A673 (cell line): Measurements from ENCODE around the gene EGFR.

ENCODE experiments used
- CTCF ChIP-seq: fragments of 300-800, 200-600 bp; sonication (generic); conservative IDR thresholded peaks from 2 replicates; pipeline ENCODE4 v1.5.1; 2017; ENCODE audit warnings: low read depth, mild to moderate bottlenecking, antibody characterized with exemption, low read length, moderate library complexity, mixed read lengths
- EZH2 ChIP-seq: fragments of 200-600 bp; sonication (generic); IDR thresholded peaks from 2 replicates; pipeline ENCODE4 v1.6.1; 2017; ENCODE audit warnings: borderline replicate concordance, low read depth, mild to moderate bottlenecking, mixed read lengths, antibody characterized with exemption, low read length; ENCODE audit not compliant: poor library complexity, severe bottlenecking

- TF ChIP-seq CTCF: no peak
- TF ChIP-seq EZH2: no peak
Observed at GRCh38 chr7:55212838-55213237, 194.0 kb downstream of the EGFR start.
